Activated CD4-positive, CD25-positive, alpha-beta regulatory T cell (primary cell): ENCODE measurements around the gene CEACAM3.

Source experiments
- DNase-seq, 4 experiments: peaks; one replicate each; lab custom pipeline; 2025; lab: John Stamatoyannopoulos, UW

Gene CEACAM3

GRCh38 chr19:41844601-41845000, 48.2 kb downstream of the CEACAM3 start, which contains the start of gene LYPD4:
LYPD4 (minus strand) TSS chr19:41844683; CDS start chr19:41839285, 5,398 bp downstream.
- DNase-seq, result no peak

GRCh38 chr19:41845001-41845050, 48.4 kb downstream of the CEACAM3 start, which contains the start of gene DMRTC2:
DMRTC2 (plus strand) TSS chr19:41845042; CDS start chr19:41847429, 2,387 bp downstream.
- no peak for DNase-seq

- no peak for DNase-seq
Measured at GRCh38 chr19:41845051-41845590, 48.7 kb downstream of the CEACAM3 start.

GRCh38 chr19:41847351-41848105, 51.1 kb downstream of the CEACAM3 start:
- DNase-seq, result no peak

GRCh38 chr19:41848666-41849065, 52.3 kb downstream of the CEACAM3 start:
- DNase-seq, result no peak

- DNase-seq, result no peak
Measured at GRCh38 chr19:41849067-41849466, 52.7 kb downstream of the CEACAM3 start.

GRCh38 chr19:41850381-41850780, 54.0 kb downstream of the CEACAM3 start:
- no peak for DNase-seq

- DNase-seq, result no peak
Measured at GRCh38 chr19:41851456-41851855, 55.1 kb downstream of the CEACAM3 start.

- no peak for DNase-seq
Measured at GRCh38 chr19:41853344-41853743, 57.0 kb downstream of the CEACAM3 start.

- DNase-seq, result no peak
Measured at GRCh38 chr19:41853768-41854167, 57.4 kb downstream of the CEACAM3 start.

- DNase-seq, result no peak
Measured at GRCh38 chr19:41859213-41859617, 62.8 kb downstream of the CEACAM3 start.

GRCh38 chr19:41859618-41860418, 63.4 kb downstream of the CEACAM3 start, which contains the start of gene RPS19:
RPS19 (plus strand) TSS chr19:41860255; CDS start chr19:41860775, 520 bp downstream.
- peak; percentile 92 to 97 (median 96) for DNase-seq

GRCh38 chr19:41860419-41861115, 64.2 kb downstream of the CEACAM3 start:
- peak in 1 of 4 experiments; percentile 46 for DNase-seq
